Ureter (tissue), 1 donor: ENCODE measurements around the gene DFFB. TPM values are rescaled to one million over a fixed set of nuclear protein-coding genes. Genes with fewer than 3 reads are reported as not detected.
"Not testable (repeated sequence)": the region's sequence is repeated elsewhere in the genome, so short reads cannot be mapped to it uniquely, and the experiment has no call there.

Source experiments
- DNase-seq: peaks from one replicate; pipeline ENCODE4 v3.0.0-alpha.2; 2020; ENCODE audit warnings: low spot score
- total RNA-seq: library from RNA; stranded (reverse); gene quantifications from one replicate; pipeline ENCODE4 v1.2.4, GENCODE V29; 2023
- donor health status: DM: yes; HTN: yes; CAD: no.

Gene DFFB
- total RNA-seq, 1 donor from 2014 or later, result 6.1 TPM

- DNase-seq, result no peak
Measured at GRCh38 chr1:3909615-3910014, 52.3 kb downstream of the DFFB start.

GRCh38 chr1:3910049-3910731 is 52.9 kb downstream of the DFFB start:
- no peak for DNase-seq

- peak; percentile 81 for DNase-seq
Measured at GRCh38 chr1:3910857-3911845, 53.9 kb downstream of the DFFB start.

GRCh38 chr1:3911981-3912808 is 54.9 kb downstream of the DFFB start:
- DNase-seq, result no peak

GRCh38 chr1:3912809-3913685 is 55.8 kb downstream of the DFFB start:
- DNase-seq, result no peak

- DNase-seq, result no peak
Measured at GRCh38 chr1:3914331-3914851, 57.1 kb downstream of the DFFB start.

- DNase-seq, result no peak
Measured at GRCh38 chr1:3914911-3915310, 57.6 kb downstream of the DFFB start.

GRCh38 chr1:3915551-3916121 is 58.4 kb downstream of the DFFB start:
- DNase-seq, result no peak

GRCh38 chr1:3917761-3918160 is 60.5 kb downstream of the DFFB start:
- DNase-seq, result no peak

GRCh38 chr1:3918359-3918758 is 61.1 kb downstream of the DFFB start:
- DNase-seq, result not testable (repeated sequence)

GRCh38 chr1:3918966-3919611 is 61.8 kb downstream of the DFFB start:
- DNase-seq, result no peak

- no peak for DNase-seq
Measured at GRCh38 chr1:3919706-3920105, 62.4 kb downstream of the DFFB start.

- no peak for DNase-seq
Measured at GRCh38 chr1:3921765-3922164, 64.5 kb downstream of the DFFB start.

- DNase-seq, result no peak
Measured at GRCh38 chr1:3922201-3922725, 65.0 kb downstream of the DFFB start.

- DNase-seq, result no peak
Measured at GRCh38 chr1:3922851-3923250, 65.6 kb downstream of the DFFB start.

GRCh38 chr1:3923378-3924185 is 66.3 kb downstream of the DFFB start:
- no peak for DNase-seq

- DNase-seq, result no peak
Measured at GRCh38 chr1:3924186-3924824, 67.0 kb downstream of the DFFB start.

GRCh38 chr1:3924825-3925220 is 67.5 kb downstream of the DFFB start:
- no peak for DNase-seq
